HG03558 (cell line): ENCODE results near the gene KCTD13.
"Not testable (repeated sequence)": the region's sequence is repeated elsewhere in the genome, so short reads cannot be mapped to it uniquely, and the experiment has no call there.

ENCODE experiments used
- ATAC-seq: cut with Tn5 transposase; IDR thresholded peaks from one replicate; pipeline ENCODE4 v1.9.1; 2021; ENCODE audit warnings: moderate number of reproducible peaks; ENCODE audit not compliant: unreplicated experiment; ENCODE audit errors: extremely low read depth

The KCTD13 gene

DNA sequence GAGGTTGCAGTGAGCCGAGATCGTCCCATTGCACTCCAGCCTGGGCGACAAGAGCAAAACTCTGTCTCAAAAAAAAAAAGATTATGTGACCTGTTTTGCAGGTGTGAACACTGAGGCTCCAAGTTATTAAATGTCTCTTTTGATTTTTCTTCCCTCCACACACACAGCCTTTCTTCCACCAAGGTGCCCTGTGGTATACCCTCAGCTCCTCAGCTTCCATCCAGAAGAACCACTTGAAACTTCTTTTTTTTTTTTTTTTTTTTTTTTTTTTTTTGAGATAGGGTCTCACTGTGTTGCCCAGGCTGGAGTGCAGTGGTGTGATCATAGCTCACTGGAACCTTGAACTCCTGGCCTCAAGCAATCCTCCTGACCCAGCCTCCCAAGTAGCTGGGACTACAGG is 36.7 kb downstream of the KCTD13 start:
- not testable (repeated sequence) for ATAC-seq

DNA sequence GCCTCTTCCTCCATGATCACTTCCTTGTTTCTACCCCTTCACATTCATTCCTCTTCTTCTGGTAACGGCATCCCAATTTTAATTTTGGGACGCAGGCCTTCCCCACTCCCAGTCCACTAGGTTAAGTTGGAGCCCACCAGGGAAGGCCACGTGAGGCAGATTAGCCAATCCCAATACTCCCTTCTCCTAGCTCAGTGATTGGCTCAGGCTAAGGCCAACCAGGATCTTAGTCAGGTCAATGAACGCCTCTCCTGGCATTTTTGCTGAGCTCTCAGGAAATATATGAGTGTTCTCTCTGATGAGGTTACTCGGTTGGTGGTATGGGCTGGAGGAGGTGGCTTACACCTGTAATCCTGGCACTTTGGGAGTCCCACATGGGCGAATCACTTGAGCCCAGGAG is 42.0 kb downstream of the KCTD13 start:
- ATAC-seq: no peak

DNA sequence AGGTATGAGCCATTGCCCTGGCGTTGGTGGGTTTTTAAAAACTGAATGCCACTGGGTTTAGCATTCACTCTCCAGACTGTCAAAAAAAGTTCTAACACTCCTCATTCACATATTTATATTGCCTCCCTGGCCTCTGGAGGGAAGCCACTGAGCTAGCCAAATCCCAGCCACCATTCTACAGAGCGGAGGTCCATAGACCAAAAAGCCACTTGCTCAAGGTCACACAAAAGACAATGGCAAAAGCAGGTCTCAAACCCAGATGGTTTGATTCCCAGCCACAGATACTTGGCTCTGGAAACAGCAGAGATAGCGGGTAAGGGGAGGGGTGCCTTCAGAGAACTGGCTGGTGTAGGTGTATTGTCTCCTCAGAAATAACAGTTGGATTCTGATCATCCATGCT is 45.0 kb downstream of the KCTD13 start:
- ATAC-seq: no peak

DNA sequence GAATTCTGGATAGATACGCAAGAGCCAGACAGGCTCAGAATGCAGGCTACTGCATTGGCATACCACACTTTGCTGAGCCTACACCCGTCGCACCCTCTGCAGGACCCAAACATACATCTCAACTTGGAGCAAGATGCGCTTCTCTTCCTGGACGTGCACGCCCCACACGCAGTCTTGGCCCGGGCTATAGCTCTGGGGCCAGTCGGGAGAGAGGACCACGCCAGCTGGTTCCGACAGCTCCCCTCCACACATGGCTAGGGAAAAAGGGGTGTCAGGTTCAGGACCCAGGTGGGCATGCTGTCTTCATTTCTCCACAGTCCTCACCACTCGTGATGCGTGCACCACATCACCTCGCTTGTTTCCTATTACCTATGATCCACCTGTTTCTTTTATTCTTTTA is 47.9 kb downstream of the KCTD13 start:
- ATAC-seq: no peak

DNA sequence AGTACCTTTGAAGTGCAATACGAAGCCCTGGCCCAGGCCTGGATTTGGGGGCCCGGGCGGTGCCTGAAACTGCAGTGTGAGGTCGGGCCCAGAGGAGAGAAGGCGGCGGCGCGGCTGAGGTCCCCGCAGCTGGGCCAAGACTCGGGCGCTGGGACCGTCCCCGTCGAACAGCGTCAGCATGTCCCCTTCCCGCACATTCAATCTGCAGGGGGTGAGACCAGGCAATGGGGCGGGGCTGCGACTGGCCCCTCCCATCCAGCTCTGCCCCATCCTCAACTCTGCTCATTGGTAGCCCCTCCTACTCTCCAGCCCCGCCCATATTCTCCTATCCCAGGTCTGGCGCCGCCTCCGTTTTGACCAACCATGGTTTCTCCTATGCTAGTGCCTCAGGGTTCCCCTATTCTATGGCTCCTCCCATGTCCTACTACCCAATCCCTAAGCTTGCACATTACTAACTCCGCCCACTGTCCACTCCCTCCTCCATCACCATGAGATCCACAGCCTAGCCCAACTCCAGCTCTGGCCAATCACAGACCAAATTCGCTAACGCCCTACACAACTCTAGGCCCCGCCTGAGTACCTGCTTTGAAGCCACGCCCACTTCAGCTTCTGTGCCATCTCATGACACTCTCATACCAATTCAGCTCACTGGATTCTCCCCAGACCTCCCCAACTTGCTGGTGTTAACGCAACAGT is 48.6 kb downstream of the KCTD13 start:
- ATAC-seq: no peak

DNA sequence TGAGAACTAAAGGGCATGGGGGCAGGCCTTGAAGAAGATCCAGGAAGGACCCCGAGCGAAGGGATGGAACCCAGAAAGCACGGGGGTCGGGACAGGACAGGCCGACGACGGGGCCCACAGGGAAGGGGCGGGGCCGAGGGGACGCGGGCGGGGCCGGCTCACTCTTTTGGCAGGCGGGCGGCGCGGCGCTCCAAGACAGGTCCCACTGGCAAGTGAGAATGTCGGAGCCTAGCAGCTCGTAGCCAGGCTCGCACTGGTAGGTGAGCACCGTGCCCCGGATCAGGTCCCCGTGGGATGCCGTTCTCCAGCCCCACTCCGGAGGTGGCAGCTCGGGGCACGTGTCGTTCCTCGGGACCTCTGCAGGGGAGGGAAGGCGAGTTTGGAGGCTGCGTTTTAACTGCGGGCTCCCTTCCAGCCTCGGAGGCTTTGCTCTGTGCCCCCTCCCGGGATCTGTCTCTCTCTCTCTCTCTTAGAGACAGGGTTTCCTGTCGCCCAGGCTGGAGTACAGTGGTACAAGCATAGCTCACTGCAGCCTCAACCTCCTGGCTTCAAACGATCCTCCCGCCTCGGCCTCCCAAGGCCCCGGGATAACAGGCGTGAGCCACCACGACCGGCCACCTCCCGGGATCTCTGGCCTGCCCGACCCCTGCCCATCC is 49.3 kb downstream of the KCTD13 start:
- ATAC-seq: no peak

DNA sequence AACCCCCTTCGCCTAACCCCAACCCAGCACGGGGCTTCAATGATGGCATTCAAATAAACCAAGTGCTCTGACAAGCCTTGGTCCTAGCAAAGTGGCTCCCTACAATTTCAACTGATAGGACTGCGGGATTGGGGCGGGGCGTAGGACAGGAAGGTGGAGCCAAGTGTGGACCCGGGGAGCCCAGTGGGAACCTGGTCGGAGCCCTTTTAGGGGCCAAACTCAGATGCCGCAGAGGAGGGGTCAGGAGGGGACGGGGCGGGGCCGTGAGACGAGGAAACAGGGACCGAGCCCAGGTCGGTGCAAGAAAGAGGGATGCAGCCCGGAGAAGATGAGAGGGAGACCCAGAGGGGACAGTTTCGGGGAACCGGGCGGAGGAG is 49.8 kb downstream of the KCTD13 start:
- ATAC-seq: no peak

DNA sequence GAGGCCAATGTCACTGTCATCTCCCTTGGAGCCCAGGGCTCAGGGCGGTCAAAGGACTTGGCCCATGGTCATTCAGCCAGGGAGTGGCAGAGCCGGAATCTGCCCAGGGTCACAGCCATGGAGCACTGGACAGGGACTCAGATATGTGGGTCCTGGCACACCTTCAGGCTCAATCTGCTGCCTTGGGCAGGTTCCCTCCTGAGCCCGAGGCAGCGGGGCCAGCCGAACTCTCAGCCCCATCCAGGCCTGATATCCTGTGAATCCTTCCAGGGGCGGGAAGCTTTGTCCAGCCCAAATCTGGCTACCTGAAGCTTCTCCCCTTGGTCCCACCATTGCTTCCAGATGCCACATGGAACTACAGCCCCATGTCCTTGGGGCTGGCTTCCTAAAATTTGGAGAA is 50.8 kb downstream of the KCTD13 start:
- no peak for ATAC-seq

DNA sequence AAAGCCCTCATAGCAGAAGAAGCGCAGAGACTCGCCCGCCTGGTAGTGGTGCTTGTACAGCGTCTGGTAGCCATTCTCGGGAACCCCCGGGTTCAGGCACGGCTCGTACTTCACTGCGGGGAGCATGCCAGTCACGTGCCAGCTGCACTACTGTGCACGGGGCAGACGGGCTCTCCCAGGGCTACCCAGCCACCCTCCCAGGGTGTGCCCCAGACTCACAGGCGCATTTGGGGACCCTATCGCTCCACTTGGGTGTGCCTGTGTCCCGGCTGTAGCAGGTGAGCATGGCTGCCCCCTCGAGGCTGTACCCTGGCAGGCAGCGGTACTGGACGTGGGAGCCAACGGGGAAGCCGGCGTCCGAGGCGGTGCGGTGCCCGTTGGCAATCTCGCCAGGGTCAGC is 52.7 kb downstream of the KCTD13 start:
- no peak for ATAC-seq

DNA sequence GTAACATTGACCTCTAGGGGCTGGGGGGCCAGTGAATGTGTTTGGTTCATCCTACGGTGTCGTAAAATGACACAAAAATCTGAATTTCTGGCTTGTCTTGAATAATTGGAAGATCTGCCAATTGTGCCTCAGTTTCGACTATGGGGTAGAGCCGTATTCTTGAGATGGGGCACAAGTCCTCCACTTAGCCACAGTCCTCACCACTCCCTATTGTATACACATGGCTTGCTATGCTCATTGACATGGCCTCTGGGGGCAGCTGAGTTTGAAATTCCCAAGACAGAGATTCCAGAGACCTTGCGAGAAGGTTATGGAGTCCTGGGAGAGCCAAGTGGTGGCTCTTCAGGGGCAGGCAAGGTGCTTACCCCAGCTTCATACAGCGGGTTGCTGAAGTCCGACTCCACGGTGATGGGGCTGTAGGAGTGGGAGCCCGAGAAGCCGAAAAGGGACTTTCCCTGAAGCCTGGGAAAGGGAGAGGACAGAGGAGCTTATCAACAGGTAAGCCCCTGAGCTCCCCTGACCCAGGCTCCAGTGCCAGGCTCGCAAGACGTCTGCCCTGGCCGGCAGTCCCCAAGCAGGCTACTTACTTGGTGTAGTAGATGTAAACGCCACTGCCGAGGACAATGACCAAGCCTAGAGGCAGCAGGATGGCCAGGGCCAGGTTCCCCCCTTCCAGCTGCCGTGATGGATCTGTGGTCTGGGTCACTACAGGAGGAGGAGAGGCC is 54.0 kb downstream of the KCTD13 start:
- ATAC-seq: no peak

DNA sequence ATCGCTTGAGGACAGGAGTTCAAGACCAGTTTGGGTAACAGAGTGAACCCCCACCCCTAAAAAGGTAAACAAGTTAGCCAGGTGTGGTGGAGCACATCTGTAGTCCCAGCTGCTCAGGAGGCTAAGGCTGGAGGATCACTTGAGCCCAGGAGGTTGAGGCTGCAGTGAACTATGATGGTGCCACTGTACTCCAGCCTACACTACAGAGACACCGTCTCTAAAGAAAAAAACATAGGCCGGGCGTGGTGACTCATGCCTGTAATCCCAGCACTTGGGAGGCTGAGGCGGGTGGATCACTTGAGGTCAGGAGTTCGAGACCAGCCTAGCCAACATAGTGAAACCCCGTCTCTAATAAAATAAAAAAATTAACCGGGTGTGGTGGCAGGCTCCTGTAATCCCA is 57.0 kb downstream of the KCTD13 start:
- not testable (repeated sequence) for ATAC-seq

DNA sequence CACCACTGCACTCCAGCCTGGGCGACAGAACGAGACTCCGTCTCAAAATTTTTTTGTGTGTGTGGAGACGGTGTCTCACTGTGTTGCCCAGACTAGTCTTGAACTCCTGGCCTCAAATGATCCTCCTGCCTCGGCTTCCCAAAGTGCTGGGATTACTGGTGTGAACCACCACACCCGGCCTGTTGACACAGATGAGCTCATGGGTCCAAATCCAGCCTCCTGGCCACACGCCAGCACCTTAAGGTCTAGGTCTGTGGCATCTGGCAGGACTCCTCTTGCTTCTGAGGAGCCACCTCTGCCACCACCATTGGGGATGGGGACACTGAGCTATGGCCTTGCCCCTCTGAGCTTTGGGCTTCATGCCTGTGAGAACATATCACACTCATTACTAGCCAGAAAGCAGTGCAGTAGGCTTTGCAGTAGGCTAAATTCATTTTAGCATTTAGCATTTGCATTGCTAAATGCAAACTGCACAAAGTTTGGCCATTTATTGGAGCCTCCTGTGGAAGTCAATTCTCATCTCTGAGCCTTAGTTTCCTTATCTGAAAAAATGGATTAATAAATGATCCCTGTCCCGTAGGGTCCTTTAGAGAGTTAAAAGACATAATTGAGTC is 57.5 kb downstream of the KCTD13 start:
- ATAC-seq: no peak

DNA sequence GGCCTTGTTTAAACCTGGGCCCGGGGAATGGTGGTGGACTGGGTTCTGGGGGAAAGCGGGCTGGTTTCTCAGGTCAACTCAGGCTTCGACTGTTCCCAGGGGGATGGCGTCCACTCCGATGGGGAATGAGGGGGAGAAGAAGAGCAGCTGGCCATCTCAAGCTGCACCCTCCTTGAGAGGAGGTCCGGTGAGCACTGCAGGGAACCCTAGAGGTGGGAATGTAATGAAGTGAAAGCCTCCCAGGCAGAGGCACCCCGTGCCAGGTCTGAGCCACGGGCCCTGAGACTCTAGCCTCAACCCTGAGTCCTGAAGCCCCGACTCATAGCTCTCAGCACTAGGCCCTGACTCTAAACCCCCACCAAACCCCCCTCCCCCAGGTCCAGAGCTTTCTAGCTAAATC is 61.8 kb downstream of the KCTD13 start:
- ATAC-seq: no peak

DNA sequence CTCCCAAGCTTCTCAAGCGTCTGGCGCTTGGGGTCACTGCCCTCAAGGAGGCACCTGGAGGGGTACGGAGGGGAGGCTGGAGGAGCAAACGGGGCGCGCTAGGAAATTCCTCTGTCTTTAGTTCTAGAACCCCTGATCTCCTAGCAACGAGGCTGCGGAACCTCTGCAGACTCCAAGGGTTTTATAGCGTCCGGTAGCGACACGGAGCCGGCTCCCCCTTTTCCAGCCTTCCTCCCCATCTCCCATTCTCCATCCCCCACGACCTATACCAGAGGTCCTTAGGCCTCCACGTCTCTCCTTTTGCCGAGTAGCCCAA is 62.4 kb downstream of the KCTD13 start:
- ATAC-seq: no peak

DNA sequence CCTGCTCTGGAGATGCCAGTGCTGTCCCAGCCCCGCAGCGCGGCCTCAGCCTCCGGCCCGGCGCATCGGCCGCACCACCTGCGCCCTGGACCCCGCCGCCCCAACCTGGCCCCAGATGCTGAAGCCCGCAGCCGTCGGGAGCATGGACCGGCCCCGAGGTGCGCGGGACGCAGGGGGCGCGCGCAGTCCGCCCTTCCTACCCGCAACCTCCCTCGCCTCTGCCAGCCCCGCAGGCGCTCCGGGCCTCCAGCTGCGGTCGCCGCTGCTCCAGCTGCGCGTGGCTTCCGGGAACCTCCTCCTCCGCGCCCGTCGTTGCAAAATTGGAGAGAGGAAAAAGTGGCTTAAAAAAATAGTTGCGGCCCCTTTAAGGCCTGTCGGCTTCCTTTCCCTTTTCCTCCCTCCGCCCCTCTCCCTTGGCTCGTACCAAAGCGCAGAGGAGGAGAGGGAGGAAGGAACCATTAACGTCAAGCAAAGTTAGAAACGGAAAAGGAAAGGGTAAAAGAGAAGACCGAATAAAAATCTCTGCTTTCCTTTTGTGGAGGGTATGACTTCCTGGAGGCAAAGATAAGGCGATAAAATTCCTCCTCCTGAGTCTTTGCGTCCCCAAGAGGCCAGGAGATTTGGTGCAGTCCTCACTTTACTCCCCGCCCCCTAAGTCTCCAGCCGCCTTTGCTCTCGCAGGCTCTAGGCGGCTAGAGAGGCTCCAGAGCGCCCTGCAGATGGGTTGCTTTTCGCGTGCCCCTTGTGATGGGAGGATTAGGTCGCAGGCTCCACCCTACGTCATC is 63.0 kb downstream of the KCTD13 start, which contains the start of gene CDIPT:
TSS of gene CDIPT (minus strand) at position 343 of the 785 bp plus-strand sequence. CDS start 369 bp downstream, outside the sequence.
- ATAC-seq: no peak

DNA sequence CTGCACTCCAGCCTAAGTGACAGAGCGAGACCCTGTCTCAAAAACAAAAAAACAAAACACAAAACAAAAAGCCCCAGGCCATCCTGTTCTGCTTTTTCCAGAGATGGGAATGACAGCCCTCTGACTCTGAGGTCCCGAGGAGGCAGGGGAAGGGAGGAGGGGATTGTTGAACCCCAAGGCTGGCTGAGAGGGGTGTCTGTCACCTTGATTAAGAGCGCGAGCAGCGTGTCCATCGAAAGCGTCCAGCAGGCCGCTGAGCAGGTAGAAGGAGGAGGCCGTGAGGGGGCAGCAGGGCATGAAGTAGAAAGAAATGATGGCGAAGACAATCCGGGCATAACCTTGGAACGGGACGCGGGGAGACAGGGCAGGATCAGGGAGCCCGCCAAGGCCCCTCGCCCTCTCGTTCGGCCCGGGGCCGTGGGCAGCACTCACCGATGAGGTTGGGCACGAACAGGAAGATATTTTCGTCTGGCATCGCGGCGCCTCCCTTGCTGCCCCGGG is 63.6 kb downstream of the KCTD13 start:
- no peak for ATAC-seq

DNA sequence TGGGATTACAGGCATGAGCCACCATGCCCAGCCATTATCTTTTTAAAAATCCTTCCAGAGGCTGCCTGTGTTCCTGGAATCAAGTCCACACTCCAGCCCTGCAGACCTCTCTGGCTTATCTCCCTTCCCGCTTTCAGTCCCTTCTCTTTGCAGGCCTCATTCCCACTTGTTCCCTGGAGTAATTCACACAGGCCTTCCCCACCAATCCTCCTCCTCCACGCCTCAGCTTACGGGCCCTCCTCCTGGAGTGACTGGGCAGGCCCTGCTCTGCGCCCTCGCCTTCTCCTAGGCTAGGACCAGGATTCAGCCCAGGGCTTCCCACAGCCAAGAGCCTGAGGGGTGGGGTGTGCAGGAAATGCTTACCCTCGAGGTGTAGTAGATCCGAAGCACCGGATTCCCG is 65.8 kb downstream of the KCTD13 start:
- no peak for ATAC-seq

DNA sequence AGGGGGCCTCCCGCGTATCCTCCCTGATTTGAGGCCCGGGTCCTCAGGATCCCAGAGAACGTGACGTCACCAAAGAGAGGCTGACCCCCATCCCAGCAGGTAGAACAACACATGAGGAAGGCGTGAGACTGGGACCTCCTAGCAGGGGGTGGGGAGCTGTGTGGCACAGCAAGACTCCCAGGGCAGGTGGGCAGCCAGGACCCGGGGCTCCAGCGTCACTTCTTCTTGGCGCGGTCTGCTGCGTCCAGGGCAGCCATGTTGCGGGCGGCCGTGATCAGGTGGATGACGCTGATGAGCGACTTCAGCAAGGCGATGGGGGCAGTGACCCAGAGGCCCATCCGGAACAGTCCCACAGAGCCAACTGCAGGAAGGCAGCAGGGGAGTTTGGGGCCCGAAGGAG is 67.1 kb downstream of the KCTD13 start:
- ATAC-seq: no peak

DNA sequence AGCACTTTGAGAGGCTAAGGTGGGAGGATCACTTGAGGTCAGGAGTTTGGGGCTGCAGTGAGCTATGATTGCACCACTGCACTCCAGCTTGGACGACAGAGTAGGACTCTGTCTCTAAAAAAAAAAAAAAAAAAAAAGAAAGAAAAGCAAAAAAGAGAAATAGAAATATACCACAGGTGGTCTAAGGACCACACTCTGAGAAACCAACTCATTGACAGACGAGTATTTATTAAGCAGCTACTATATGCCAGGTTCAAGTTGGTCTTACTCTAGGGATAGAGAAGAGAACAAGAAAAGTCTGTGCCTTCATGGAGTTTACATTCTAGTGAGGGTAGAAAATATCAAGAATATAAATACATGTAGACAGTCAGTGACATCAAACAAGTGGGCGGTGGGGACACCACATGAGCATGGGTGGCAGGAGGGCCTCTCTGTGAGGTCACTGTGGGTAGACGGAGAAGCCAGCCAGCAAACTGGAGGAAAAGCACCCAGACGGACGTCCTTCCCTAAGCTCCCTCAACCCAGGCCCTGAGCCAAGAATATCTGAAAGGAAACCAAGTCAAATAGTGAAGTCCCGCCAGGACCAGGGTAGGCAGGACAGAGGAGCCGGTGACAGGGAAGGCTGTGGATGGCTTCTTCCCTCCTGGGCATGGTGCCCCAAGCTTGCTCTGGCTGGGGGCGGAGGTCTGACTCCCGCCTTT is 67.7 kb downstream of the KCTD13 start:
- ATAC-seq: no peak
